Aorta (tissue), 5 donors: Measurements from ENCODE around the gene GP9. TPM values are rescaled to one million over a fixed set of nuclear protein-coding genes. Genes with fewer than 3 reads are reported as not detected.

ENCODE experiments used
- ATAC-seq: fragments of 200-7000 bp; cut with Tn5 transposase; one replicate; pipeline ENCODE4 v1.9.1; 2022; ENCODE audit warnings: moderate library complexity; ENCODE audit not compliant: low FRiP score
- DNase-seq, 2 donors: peaks; one replicate each; pipeline ENCODE4 v3.0.0-alpha.2; 2020
- H3K27ac ChIP-seq, 2 donors: one replicate each; pipeline ENCODE4 v1.5.1; 2013; ENCODE audit warnings: low read length in 2 of 2, mild to moderate bottlenecking in 2 of 2, moderate library complexity in 2 of 2, control low read depth in 1 of 2, inconsistent platforms in 1 of 2, low read depth in 1 of 2
- H3K27me3 ChIP-seq, 2 donors: one replicate each; pipeline ENCODE4 v1.6.1; 2013; ENCODE audit warnings: control low read depth in 1 of 2, low read length in 1 of 2, mild to moderate bottlenecking in 1 of 2, moderate library complexity in 1 of 2; ENCODE audit not compliant: insufficient read depth in 2 of 2, control insufficient read depth in 1 of 2
- H3K36me3 ChIP-seq, 2 donors: one replicate each; pipeline ENCODE4 v1.6.1; 2013; ENCODE audit warnings: control low read depth in 1 of 2, low read length in 1 of 2, mild to moderate bottlenecking in 1 of 2; ENCODE audit not compliant: insufficient read depth in 2 of 2, control insufficient read depth in 1 of 2
- H3K4me1 ChIP-seq, 2 donors: one replicate each; pipeline ENCODE4 v1.6.1; 2013; ENCODE audit warnings: low read length in 2 of 2, control low read depth in 1 of 2, mild to moderate bottlenecking in 1 of 2, moderate library complexity in 1 of 2; ENCODE audit not compliant: insufficient read depth in 2 of 2, control insufficient read depth in 1 of 2
- H3K4me3 ChIP-seq, 2 donors: one replicate each; pipeline ENCODE4 v1.5.1; 2013; ENCODE audit warnings: low read length in 2 of 2, control low read depth in 1 of 2, mild to moderate bottlenecking in 1 of 2
- H3K9me3 ChIP-seq: one replicate; pipeline ENCODE4 v1.6.1; 2013; ENCODE audit warnings: mild to moderate bottlenecking, low read length; ENCODE audit not compliant: control insufficient read depth
- WGBS, 2 donors: extraction: QIAGEN DNeasy Blood & Tissue Kit; methylation state at CpG; one replicate each; pipeline ENCODE4 v1.1.7; 2013; 5-methylcytosine and 5-hydroxymethylcytosine counted together
- intact Hi-C, 2 donors: fragments of 100-400 bp; cut with DNase I; formaldehyde crosslinking; loops; one replicate each; pipeline versions ENCODE4 v1.14.2 to v1.15.0; 2022
- polyA plus RNA-seq, 2 donors: library from polyadenylated mRNA; stranded (reverse); fragments of 200-250 nt; gene quantifications; one replicate each; pipeline ENCODE4 v1.2.3, GENCODE V29; 2013
- total RNA-seq, 2 donors: library from RNA; stranded (reverse); fragmentation: NEBNext Ultra II Directional; extraction: Animal tissue kit (Norgen Biotek cat#: 25700); gene quantifications; one replicate each; pipeline ENCODE4 v1.2.1, GENCODE V29; 2021
- donor health status: healthy with polysubstance abuse.
- donor health status: Bipolar disorder and iron deficiency.
- donor health status: DM: no; HTN: no; CAD: no.
- donor health status: DM: no; HTN: no; CAD: no.
- donor health status: DM: yes; HTN: yes; CAD: no.

Gene GP9
- total and polyA plus RNA-seq, 4 donors: not detected

DNA sequence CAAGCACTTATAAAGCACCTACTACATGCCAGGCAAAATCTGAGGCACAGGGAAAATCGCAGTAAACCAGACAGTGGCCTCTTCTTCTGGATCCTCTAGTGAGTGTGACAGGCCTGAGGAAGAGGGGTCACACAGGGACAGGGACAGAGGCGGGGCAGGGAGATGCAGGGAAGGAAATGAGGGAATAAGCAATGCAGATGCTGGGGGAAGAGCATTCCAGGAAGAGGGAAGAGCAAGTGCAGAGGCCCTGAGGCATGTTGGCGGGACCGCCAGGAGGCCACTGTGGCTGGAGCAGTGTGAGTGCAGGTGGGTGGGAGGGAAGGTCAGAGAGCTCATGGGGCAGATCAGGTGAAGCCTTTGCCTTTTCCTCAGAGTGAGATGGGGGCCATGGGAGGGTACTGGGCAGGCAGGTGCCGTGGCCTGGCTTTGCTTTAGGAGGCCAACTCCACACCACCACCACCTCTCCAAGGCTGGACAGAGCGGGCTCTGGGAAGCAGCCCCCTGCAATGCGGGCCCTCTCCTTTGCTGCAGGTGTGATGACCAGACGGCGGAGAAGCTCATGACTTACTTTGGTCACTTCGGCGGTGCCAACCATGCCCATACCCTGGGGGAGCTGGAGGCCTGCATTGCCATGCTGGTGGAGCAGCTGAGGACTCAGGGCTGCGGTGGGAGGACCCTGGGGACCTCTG, 26.8 kb upstream of the GP9 start:
- no peak for ATAC-seq
- 94 to 96% methylated on average over 12 of the region's 12 CpGs for WGBS, 2 donors
- H3K27ac ChIP-seq: no peak overlapping the region
- no peak overlapping the region for H3K4me3 ChIP-seq
- intact Hi-C loops: no loop called here
- no peaks in the 10 kb centered on the region for H3K4me1 ChIP-seq
- H3K9me3 ChIP-seq: no peaks in the 10 kb centered on the region
- no peaks in the 10 kb centered on the region for H3K36me3 ChIP-seq
- no peaks in the 10 kb centered on the region for H3K27me3 ChIP-seq
- DNase-seq: peak in 1 of 2 donors; percentile 68

DNA sequence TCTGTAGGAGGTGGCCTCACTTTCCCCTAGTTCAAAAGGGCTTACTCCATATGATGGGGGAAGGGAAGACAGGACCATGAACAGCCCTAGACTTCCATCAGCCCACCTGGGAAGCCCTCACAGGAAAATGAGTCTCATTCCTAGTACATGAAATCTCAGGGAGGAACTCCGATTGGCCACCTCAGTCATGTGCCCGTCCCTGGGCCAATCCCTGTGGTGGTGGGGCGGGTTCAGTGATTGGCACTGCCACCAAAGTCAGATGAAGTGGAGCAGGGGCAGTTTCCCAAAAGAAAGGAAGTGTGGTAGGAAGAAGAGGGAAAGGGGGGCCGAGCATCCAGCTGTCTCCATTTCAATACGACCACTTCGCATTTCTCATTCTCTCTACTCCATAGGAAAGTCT, 25.9 kb upstream of the GP9 start:
- H3K9me3 ChIP-seq: no peaks in the 10 kb centered on the region
- H3K27me3 ChIP-seq: no peaks in the 10 kb centered on the region
- peak in 1 of 2 donors; percentile 49 for DNase-seq
- no peak overlapping the region for H3K4me3 ChIP-seq
- H3K27ac ChIP-seq: no peak overlapping the region
- intact Hi-C loops: no loop called here
- 91 to 92% methylated on average over 6 of the region's 6 CpGs for WGBS, 2 donors
- no peaks in the 10 kb centered on the region for H3K36me3 ChIP-seq
- no peaks in the 10 kb centered on the region for H3K4me1 ChIP-seq
- ATAC-seq: no peak

DNA sequence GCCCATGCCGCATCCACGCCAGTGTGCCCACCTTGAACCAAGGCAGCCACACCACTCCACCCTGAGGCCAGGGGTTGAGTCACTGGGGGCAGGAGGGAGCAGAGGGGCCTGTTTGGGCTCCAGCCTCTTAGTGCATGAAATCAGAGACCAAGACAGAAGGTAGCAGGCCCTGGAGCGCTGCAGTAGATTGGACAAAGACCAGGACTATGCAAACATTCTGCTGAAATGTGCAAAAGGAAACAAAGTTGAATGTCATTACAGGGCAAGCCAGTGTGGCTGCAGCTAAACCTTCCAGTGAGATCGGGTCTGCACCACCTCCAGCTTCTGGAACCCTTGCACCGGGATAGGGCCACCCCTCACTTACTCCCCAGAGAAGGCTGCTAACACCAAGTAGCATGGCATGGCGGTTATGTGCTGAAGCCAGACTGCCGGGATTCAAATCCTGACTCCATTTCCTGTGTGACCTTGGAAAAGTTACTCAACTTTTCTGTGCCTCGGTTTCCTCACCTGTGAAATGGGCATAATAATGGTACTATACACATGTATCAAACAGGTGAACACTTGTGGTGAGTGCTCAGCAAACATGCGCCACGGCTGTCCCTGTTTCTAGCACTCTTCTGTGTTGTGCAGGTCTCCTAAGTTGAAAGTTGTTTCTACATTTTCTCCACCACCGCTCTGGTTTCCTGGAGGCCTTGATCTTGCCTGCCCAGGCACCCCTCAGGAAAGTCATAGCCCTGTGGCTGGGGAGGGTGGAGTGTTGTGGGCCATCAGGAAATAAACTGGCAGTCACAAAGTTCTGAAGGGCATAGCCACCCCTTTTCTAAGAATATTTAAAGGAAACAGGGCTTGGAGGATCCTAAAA, 25.0 kb upstream of the GP9 start:
- Histone ChIP-seq H3K27me3 (no peaks in the 10 kb centered on the region), H3K27ac (no peak overlapping the region), H3K9me3 (no peaks in the 10 kb centered on the region), H3K36me3 (no peaks in the 10 kb centered on the region), H3K4me1 (no peaks in the 10 kb centered on the region), H3K4me3 (no peak overlapping the region)
- DNase-seq (peak in 1 of 2 donors; percentile 44), ATAC-seq (no peak)
- WGBS, 2 donors: 82 to 86% methylated on average over 11 of the region's 11 CpGs
- intact Hi-C loops: no loop called here

DNA sequence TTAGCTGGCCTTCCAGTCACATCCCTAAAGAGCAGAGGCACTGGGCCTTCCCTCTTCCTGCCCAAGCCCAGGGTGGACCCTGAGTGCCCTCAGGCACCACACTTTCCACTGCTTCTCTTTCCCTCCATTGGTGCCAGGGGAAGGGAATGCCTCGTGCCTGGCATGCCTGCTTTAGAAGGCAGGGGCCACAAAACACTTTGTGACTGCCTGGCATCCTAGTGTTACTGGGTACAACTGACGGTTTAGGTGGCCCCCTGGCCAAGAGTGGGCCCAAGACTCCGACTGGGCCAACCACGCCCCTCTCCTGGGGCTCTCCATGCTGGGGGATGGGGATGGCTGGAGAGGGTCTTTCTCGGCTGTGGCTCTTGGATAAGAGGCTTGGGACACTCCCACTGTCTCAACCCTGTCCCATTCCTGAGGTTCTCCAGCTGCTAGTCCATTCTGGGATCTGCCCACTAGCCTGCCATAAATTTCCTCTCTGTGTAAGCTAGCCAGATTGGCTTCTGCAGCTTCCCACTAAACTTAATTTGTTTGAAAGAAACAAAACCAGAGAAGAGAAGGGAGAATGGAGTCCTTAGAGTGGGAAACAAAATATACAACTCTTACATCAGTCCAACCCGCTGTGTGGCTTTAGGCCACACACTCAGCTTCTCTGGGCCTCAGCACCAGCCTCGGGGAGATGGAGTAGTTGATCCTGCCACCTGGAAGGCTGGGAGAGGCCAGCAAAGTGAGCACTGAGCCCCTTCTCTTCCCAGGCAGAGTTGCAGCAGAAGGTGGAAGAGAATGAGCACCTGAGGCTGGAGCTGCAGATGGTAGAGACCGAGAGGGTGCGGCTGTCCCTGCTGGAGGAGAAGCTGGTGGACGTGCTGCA, 24.1 kb upstream of the GP9 start:
- no peak overlapping the region for H3K27ac ChIP-seq
- H3K9me3 ChIP-seq: no peaks in the 10 kb centered on the region
- intact Hi-C loops: no loop called here
- DNase-seq: peak in 1 of 2 donors; percentile 59
- WGBS, 2 donors: 86 to 88% methylated on average over 10 of the region's 10 CpGs
- H3K27me3 ChIP-seq: no peaks in the 10 kb centered on the region
- no peaks in the 10 kb centered on the region for H3K4me1 ChIP-seq
- H3K36me3 ChIP-seq: no peaks in the 10 kb centered on the region
- no peak overlapping the region for H3K4me3 ChIP-seq
- no peak for ATAC-seq

DNA sequence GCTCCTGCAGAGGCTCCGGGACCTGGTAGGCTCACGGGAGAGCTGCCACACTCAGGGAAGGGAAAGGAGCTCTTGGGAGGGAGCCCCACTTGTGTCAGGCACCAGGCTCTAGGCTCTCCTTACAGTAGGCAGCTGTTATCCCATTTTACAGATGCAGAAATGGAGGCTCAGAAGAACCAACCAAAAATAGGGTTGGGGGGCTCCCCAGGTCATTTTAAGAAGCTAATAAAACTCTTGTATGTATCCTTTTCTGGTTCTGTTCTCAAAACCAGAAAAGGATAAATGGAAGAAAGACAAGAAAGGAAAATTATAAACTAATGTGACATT, 23.5 kb upstream of the GP9 start:
- 0 to 2% methylated on average over 2 of the region's 2 CpGs for WGBS, 2 donors
- H3K4me1 ChIP-seq: no peaks in the 10 kb centered on the region
- H3K27me3 ChIP-seq: no peaks in the 10 kb centered on the region
- H3K9me3 ChIP-seq: no peaks in the 10 kb centered on the region
- no peaks in the 10 kb centered on the region for H3K36me3 ChIP-seq
- H3K4me3 ChIP-seq: no peak overlapping the region
- intact Hi-C loops: no loop called here
- DNase-seq (no peak), ATAC-seq (no peak)
- no peak overlapping the region for H3K27ac ChIP-seq

DNA sequence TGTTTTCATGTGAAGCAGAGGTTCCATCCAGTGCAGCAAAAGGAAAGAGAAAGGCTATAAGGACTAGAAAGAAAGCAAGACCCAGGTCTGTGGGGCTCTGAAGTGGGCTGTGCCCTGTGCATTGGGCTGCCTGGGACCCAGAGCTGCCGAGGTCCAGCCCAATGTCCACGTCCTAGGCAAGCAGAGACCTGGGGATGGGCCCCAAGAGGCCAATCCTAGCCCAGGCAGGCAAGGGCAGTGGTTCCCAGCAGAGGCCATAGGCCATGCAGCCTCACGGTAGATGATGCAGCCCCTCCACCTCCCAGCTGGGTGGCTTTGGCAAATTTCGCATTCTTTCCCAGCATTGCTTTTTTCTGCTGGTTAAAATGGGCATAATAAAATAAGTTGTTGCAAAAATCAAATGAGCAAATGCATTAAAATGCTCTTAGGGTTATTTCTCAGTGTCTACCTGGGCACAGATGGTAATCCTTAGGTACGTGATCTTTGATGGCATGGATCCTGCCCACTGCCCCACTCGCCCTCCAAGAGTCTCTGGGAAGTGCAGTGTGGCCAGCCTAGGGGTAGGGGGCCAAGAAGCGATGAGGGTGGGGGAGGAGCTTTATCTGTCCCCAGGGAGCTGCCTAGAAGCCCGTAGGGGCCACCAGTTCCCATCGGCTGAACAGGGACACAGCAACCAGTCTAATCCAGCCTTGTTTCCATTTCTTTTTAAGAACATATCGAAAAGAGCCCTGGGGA, 22.3 kb upstream of the GP9 start:
- peak in 1 of 2 donors; percentile 40 for DNase-seq
- ATAC-seq: no peak
- H3K4me3 ChIP-seq: no peak overlapping the region
- 82 to 84% methylated on average over 10 of the region's 10 CpGs for WGBS, 2 donors
- H3K36me3 ChIP-seq: no peaks in the 10 kb centered on the region
- intact Hi-C loops: no loop called here
- H3K27me3 ChIP-seq: no peaks in the 10 kb centered on the region
- no peak overlapping the region for H3K27ac ChIP-seq
- H3K4me1 ChIP-seq: no peaks in the 10 kb centered on the region
- no peaks in the 10 kb centered on the region for H3K9me3 ChIP-seq

DNA sequence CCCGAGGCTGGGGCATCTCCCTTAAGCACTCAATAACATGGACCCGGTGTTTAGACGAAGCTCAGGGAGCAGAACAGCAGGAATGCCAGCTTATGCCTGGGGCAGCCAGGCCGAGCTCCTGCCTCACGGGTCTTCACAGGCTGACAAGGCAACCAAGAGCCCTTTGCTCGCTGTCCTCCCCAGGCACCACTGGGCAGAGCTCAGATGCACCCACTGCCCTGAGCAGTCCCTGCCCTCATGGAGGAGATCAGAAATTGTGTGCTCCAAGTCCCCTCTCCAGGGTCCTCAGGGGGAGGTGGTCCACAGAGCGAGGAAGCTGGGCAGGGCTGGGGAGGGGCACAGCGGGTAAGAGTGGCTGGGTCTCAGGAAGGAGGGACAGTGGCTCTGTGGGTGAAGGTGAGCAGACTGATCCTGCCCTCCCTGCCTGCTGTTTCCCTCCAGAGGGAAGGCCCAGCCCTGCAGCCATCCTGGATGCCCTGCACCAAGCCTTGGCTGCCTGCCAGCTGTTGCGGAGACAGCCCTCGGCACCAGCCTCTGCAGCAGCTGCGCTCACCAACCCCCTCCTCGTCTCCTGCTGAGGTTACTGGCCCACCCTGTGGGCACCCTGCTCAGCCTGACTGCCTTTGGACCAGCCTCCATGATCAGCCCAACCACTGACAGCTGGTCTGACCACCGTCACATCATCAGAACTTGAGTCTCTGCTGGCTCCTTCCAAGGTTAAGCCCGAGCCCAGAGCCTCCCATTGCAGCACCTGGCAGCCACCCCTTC, 21.1 kb upstream of the GP9 start:
- Histone ChIP-seq H3K27me3 (no peaks in the 10 kb centered on the region), H3K36me3 (no peaks in the 10 kb centered on the region), H3K4me3 (no peak overlapping the region), H3K27ac (no peak overlapping the region), H3K4me1 (no peaks in the 10 kb centered on the region), H3K9me3 (no peaks in the 10 kb centered on the region)
- ATAC-seq: no peak
- 55 to 56% methylated on average over 14 of the region's 14 CpGs for WGBS, 2 donors
- intact Hi-C loops: no loop called here
- DNase-seq: peak in 1 of 2 donors; percentile 80

DNA sequence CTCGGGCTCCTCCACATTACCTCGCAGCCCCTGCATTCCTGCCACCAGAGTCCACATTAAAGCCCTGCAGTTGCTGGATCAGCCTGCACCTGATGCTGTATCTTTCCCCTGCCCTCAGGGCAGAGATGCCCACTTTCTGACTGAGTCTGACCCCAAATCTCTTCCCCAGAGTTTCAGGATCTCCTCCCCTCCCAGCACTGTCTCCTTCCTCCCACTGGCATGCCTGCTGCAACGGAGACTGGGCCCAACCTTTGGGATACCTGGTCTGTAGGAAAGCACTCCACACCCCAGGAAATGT, 20.6 kb upstream of the GP9 start:
- no peaks in the 10 kb centered on the region for H3K9me3 ChIP-seq
- H3K36me3 ChIP-seq: no peaks in the 10 kb centered on the region
- H3K4me3 ChIP-seq: no peak overlapping the region
- H3K4me1 ChIP-seq: no peaks in the 10 kb centered on the region
- ATAC-seq: no peak
- 69 to 72% methylated on average over 3 of the region's 3 CpGs for WGBS, 2 donors
- DNase-seq: no peak
- no peak overlapping the region for H3K27ac ChIP-seq
- H3K27me3 ChIP-seq: no peaks in the 10 kb centered on the region
- intact Hi-C loops: no loop called here
